GM11168 (cell line): ENCODE data around the gene CHRNA4.

ENCODE experiments used
- in situ Hi-C: fragments of 300-500 bp; cut with MboI; formaldehyde crosslinking; loops from one replicate; pipeline ENCODE4 v1.12.0; 2022; ENCODE audit warnings: low sequenced_read_pairs; ENCODE audit not compliant: unreplicated experiment

CHRNA4 gene

GRCh38 chr20:63325554-63326313, 35.4 kb downstream of the CHRNA4 start:
- in situ Hi-C loops = no loop called here

DNA sequence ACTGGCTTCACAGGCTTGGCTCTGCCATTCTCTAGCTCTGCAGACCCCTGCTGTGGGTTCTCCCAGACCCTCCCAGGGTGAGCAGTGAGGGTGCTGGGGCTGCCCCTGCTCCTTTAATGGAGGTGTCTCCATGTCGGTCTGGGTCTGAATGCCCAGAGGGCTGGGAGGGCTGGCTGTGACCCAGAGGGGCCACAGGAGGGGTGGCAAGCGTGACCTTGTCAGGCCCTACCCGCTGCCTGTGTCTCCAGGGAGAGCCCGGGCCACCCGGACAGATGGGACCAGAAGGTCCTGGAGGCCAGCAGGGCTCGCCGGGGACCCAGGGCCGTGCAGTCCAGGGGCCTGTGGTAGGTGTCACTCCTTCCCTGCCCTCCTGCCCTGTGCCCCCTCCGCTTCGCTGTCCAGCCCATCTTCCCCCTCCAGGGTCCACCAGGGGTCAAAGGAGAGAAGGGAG, 36.1 kb downstream of the CHRNA4 start:
- in situ Hi-C loops = no loop called here

DNA sequence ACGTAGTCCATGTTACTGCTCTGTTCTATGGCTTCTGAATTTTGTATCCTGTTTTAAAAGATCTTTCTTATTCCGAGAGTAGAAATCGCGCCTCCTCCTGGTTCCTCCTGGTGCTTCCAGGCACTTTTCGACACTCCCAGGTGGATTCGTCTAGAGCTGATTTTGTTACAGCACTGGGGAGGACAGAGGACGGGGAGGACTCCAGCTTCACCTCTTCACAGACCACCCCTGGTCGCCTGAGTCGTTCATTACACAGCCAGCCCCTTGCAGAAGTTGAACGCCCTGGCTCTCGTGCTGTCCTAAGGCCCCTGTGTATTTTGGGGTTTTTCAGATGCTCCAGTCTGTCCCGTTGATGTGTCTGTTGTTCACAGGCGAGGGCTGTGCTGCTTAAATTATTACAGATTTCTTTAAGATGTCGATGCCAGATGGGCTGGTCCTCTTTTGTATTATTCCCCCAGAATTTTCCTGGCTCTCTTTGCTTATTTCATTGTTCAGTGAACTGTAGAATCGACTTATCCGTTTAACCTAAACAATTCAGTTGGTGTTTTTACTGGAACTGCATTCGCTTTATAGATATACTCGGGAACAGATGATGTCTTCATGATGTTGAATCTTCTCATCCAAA, 37.7 kb downstream of the CHRNA4 start:
- in situ Hi-C loops = no loop called here

DNA sequence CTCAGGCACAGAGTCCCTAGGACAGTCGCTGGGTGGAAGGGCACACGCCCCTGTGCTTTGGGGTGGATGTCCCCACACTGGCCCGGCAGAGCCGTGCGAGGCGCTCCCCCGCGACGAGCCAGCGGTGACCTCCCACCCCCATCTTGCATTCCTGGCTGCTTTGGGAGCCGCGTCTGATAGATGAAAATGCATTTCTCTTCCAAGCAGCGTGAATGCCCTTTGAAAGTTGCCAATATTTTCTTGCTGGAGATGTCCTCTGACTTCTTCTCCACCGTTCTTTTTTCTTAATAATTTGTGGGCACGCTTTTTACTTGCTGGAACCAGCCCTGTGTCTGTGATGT, 38.2 kb downstream of the CHRNA4 start:
- in situ Hi-C loops = no loop called here

DNA sequence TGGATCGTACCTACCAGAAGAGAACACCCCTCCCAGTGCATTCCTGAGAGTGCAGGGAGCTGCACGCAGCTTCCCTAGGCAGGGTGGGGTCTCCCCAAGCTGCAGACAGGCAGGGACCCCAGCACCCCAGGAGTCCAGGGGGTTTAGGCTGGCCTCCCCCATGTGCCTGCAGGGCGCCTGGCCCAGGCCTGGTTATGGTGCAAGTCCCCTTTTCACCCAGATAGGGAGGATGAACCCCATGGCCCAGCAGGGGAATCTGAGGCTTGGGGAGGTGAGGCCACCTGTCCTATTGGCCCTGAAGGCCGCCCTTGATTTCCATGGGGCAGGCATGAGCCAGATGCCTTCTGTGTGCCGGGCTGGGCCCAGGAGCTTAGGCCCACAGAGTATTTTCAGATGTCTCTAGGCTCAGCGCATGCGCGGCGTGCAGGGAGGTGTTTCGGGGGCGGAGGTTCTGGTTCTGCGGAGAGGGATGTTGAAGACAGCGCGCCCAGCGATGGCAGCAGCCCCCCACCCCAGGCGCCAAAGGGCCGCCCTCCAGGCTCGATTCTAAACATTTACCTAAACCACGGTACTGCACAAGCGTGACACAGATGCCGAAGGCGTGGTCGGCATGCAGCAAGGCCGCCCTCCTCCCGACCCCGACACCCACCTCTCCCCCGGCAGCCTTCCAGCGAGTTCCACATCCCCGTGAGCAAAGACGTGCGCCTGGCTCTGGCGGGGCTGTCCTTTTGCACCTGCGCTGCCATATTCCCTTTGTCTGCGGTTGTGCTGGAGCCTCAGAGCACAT, 38.8 kb downstream of the CHRNA4 start:
- in situ Hi-C loops = no loop called here

DNA sequence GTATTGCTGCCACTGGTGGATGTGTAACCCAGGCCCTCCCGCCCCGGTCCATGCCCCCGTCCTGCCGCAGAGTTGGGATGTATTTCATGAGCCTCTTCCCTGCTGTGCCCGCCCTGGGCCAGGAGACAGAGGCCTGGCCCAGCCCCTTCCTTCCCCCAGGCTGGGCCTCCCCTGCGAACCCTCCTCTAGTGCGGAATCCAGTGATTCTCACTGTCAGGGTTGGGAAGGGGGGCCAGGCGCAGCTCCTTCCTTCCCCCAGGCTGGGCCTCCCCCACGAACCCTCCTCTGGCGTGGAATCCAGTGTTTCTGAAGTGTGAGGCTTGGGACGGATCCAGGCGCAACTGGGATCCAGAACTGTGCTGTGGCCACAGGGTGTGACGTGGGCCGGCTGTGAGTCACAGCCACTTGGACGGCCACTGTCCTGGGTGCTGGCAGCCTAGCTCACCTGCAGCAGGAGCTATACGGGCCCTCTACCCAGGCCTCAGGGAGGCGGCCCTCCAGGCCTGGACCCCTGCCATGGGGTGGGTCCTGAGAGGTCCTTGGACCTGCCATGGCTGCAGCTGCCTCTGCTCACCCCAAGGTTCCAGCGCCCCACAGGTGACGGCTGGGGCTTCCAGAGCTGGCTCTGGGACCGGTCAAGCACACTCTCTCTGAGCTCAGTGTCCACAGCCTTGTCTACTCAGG, 39.9 kb downstream of the CHRNA4 start:
- in situ Hi-C loops = no loop called here

- in situ Hi-C loops = no loop called here
These were observed 40.5 kb downstream of the CHRNA4 start for GRCh38 chr20:63320616-63321147.

DNA sequence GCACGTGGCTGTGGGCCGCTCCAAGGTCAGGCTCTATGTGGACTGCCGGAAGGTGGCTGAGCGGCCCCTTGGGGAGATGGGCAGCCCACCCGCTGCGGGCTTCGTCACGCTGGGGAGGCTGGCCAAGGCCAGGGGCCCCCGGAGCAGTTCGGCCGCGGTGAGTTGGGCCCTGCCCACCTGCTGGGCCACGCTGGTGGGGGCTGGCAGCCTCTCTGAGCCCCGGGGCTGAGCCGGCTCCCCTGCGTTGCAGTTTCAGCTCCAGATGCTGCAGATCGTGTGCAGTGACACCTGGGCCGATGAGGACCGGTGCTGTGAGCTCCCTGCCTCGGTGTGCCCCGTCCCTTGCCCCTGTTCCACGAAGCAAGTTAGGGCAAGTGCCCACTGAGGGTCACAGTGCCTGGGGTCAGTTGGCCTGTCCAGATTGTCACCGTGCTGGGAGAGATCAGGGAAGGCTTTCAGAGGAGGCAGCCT, 41.1 kb downstream of the CHRNA4 start:
- in situ Hi-C loops = no loop called here

DNA sequence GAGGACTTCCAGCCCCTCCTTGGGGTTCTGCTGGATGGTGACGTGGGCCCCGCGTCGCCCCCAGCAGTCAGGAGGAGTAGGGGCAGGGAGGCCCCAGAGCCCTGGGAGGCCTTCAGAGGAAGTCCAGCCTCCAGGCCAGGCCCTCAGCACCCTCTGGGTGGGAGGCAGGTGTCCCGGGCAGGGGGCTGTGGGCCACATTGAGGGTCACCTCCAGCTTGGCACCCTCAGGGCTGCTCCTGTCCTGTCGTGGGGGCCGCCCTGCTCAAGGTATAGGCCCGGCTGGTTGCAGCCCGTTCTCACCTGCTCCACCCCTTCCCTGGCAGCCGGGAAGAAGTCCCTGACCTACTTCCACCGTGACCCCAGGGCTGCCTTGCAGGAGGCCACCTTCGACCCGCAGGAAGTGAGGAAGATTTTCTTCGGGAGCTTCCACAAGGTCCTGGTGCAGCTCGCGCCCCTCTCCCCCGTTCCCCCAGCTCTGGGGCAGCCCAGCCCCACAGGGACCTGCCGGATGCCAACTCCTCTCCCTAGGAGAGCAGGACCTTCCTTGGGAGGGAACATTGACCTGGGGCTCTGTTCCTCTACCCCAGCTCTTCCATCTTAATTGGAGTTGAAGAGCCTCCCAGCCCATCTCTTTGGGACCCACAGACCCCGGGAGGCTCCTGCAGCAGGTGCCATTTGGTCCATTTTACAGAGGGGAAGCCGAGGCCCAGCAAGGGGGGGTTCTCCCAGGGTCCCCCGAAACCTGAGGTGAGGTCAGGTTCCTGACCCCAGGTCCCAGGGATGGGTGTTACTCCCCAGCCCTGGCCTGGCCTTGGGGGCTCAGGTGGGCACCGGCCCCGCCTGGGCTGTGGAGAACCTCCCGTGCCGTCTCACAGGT, 41.7 kb downstream of the CHRNA4 start:
- in situ Hi-C loops = no loop called here

GRCh38 chr20:63318391-63319163, 42.6 kb downstream of the CHRNA4 start:
- in situ Hi-C loops = no loop called here

DNA sequence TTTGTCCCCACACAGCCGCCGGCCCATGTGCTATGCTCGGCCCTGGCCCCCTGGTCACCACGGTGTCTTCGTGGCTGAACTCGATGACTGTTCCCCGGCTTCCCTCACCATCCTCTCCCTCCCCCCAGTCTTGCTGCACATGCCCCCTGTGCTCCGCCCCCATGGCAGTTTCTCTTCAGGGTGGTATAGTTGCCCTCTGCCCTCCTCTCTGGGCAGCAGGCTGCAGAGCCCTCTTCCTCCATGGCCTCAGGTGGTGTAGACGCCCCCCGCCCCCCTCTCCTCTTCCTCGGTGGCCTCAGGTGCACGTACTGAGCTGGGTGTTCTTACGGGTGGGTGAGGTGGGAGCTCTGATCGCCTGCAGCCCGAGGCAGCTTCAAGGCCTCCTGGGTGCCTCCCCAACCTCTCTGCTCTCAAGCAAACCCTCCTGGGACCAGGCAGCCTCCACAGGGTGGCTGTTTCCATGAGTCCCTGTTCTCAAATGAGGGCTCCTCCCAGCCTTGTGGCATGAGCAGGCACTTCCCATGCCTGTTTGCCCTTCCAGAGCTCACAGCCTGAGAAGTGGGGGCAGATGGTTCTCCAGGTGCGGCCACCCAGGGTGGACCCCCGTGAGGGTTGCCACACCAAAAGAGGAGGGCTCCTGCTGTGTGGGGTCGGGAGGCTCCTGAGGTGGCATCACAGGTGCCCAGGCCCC, 43.4 kb downstream of the CHRNA4 start:
- in situ Hi-C loops = no loop called here

DNA sequence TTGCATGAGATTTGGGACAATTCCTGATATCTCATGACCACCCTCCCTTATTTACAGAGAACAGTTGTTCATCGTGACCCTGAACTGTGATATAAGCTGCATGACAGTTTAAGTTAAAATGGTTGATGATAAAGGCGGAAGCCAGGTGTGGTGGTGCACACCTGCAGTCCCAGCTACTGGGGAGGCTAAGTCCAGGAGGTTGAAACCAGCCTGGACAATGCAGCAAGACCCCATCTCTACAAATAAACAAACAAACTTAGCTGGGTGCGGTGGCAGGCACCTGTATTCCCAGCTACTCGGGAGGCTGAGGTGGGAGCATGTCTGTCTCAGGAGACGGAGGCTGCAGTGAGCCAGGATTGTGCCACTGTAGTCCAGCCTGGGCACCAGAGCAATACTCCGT, 44.1 kb downstream of the CHRNA4 start:
- in situ Hi-C loops = no loop called here

- in situ Hi-C loops = no loop called here
These were observed 44.6 kb downstream of the CHRNA4 start for GRCh38 chr20:63316502-63316921.

GRCh38 chr20:63315731-63316491, 45.2 kb downstream of the CHRNA4 start:
- in situ Hi-C loops = no loop called here

- in situ Hi-C loops = no loop called here
These were observed 45.9 kb downstream of the CHRNA4 start for GRCh38 chr20:63315240-63315689.

DNA sequence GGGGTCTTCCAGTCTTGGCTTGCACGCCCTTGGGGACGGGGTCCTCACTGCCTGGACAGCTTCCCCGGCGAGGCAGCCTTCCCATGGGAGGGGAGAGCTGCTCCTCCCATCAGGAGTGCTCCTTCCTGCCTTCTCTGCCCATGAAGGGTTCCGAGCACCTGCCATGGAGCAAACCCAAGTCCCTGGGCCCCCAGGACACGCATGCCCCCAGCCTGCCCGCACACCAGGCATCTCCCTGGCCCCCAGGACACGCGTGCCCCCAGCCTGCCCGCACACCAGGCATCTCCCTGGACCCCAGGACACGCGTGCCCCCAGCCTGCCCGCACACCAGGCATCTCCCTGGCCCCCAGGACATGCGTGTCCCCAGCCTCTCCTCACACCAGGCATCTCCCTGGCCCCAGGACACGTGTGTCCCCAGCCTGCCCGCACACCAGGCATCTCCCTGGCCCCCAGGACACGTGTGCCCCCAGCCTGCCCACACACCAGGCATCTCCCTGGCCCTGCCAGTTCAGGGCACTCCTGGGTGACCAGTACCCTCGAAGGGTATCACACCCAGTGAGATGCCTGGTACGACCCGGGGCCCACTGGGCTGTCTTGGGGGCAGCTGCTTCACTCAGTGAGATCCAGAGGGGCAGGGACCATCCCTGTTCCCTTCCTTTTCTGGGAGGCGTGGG, 46.4 kb downstream of the CHRNA4 start:
- in situ Hi-C loops = no loop called here

GRCh38 chr20:63314015-63314471, 47.1 kb downstream of the CHRNA4 start:
- in situ Hi-C loops = no loop called here
